MCF 10A (cell line): ENCODE results near the gene MGST3. TPM values are rescaled to one million over a fixed set of nuclear protein-coding genes. Genes with fewer than 3 reads are reported as not detected.
A peak's percentile ranks its signal among the peaks of the same experiment; 100 is the strongest.
"Not testable (repeated sequence)": the region's sequence is repeated elsewhere in the genome, so short reads cannot be mapped to it uniquely, and the experiment has no call there.

Experiments used
- Bru-seq: library from RNA; stranded (reverse); fragments of 400-500 nt; gene quantifications from one replicate; lab custom pipeline; 2021; lab: Mats Ljungman, UMichigan
- BruChase-seq, 2 experiments: library from RNA; stranded (reverse); fragments of 400-500 nt; gene quantifications; one replicate each; lab custom pipeline; 2021; lab: Mats Ljungman, UMichigan
- BruUV-seq: library from RNA; stranded (reverse); fragments of 400-500 nt; replicated peaks from 2 replicates; lab custom pipeline; 2021; lab: Mats Ljungman, UMichigan
- CTCF ChIA-PET: fragments of 300-600 bp; sonication (Branson Sonifier 250); formaldehyde crosslinking; extraction: SDS; loops from one replicate; lab custom pipeline; 2021; ENCODE audit warnings: antibody characterized with exemption, inconsistent platforms; lab: Yijun Ruan, JAX
- POLR2A ChIA-PET: fragments of 300-600, 350-650 bp; sonication (Branson Sonifier 250); formaldehyde crosslinking; extraction: SDS; loops from one replicate; lab custom pipeline; 2020; ENCODE audit warnings: antibody characterized with exemption, inconsistent platforms; lab: Yijun Ruan, JAX
- DNase-seq: peaks from one replicate; pipeline ENCODE4 v3.0.0-alpha.2; 2018; ENCODE audit not compliant: unreplicated experiment
- H3K27ac Mint-ChIP-seq: one replicate; pipeline ENCODE4 v1.8.0; 2022; ENCODE audit warnings: mild to moderate bottlenecking, low read depth, mixed read lengths; ENCODE audit not compliant: unreplicated experiment
- H3K27me3 Mint-ChIP-seq: one replicate; pipeline ENCODE4 v1.8.0; 2022; ENCODE audit warnings: mixed read lengths; ENCODE audit not compliant: insufficient read depth, unreplicated experiment
- H3K36me3 Mint-ChIP-seq: one replicate; pipeline ENCODE4 v1.8.0; 2022; ENCODE audit warnings: mild to moderate bottlenecking, moderate library complexity, mixed read lengths; ENCODE audit not compliant: insufficient read depth, unreplicated experiment
- H3K4me1 Mint-ChIP-seq: one replicate; pipeline ENCODE4 v1.8.0; 2022; ENCODE audit warnings: mixed read lengths; ENCODE audit not compliant: insufficient read depth, unreplicated experiment
- H3K4me3 Mint-ChIP-seq: one replicate; pipeline ENCODE4 v1.8.0; 2022; ENCODE audit warnings: mild to moderate bottlenecking, moderate library complexity, mixed read lengths; ENCODE audit not compliant: unreplicated experiment
- H3K9me3 Mint-ChIP-seq: one replicate; pipeline ENCODE4 v1.8.0; 2022; ENCODE audit warnings: mixed read lengths; ENCODE audit not compliant: unreplicated experiment
- intact Hi-C: fragments of 100-400 bp; cut with micrococcal nuclease; formaldehyde crosslinking; loops from 2 replicates; pipeline ENCODE4 v1.14.1; 2022
- long read RNA-seq: library from polyadenylated mRNA; stranded (forward); transcript quantifications from one replicate; pipeline ENCODE4 v2.0.0, GENCODE V29; 2022
- total RNA-seq: library from RNA; stranded (reverse); gene quantifications from 2 replicates; pipeline ENCODE4 v1.2.3, GENCODE V29; 2022
- TF ChIP-seq, protein P1 (sequence below): fragments of 200-600 bp; IDR thresholded peaks from one replicate; pipeline ENCODE4 v1.8.0; 2022; ENCODE audit warnings: antibody characterized with exemption, mild to moderate bottlenecking; ENCODE audit not compliant: unreplicated experiment

The MGST3 gene
- total RNA-seq (75.5 and 97.1 TPM in 2 replicates), Bru-seq, nascent RNA (percentile 78 among the genes with signal in this experiment), BruChase-seq, experiment 1, labeled RNA remaining after a 6-hour chase (percentile 75 among the genes with signal in this experiment), BruChase-seq, experiment 2, labeled RNA remaining after a 2-hour chase (percentile 86 among the genes with signal in this experiment)
- long read RNA-seq, transcript MGST3-205 (6 exons, 1,015 nt), result major isoform, 105 of 125 reads
- long read RNA-seq, partial matches to known transcripts, result 5 of 125 reads
- long read RNA-seq, other reads (novel, unspliced or antisense), result 12 of 125 reads

DNA sequence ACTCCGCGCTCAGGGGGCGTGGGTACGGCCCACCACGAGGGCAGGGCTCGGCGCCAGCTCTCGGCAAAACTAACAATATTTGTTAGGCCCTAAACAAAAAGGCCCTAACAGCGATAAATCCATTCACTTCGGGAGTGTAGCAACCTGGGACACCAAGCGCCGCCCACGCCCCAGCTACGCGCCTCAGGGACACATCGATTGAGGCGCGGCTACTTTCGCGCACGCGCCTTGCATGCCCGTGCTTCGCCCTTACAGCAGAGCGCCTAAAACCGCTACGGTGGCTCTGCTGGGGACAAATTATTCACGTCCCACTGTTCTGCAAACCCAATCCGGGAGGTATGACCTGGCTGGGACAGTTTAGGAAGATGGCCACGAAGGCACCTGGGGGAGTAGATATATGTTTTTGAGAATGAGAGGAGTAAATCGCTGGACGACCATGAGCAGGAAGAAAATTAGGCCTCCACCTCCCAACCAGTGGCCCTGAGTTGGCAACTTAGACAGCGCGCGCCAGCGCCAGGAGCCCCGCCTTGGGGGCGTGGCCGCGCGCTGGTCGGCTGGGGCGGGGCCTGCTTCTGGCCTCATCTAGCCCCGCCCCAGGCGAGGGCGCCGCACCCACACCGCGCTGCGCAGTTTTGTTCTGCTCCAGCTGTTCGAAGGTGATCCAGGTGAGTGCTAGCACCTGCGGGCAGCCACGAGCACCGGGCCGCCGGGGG is at the start of gene MGST3:
TSS of gene MGST3 (plus strand) at position 606 of the 713 bp plus-strand sequence. CDS start 18,614 bp downstream, outside the sequence.
- POLR2A ChIA-PET, result interaction anchor here (0.6 to 5.5 kb wide), 29 partner anchors 8 to 1591 kb away, joined by 3 to 128 read pairs (median 5); partner anchors contain the start of genes ALDH9A1, TADA1 and TMCO1
- Mint-ChIP-seq H3K27me3 (no peaks in the 10 kb centered on the region), H3K36me3 (peaks cover 4% of the 10 kb centered on the region), H3K4me1 (peaks cover 22% of the 10 kb centered on the region), H3K27ac (no peak within 1 kb of the TSS), H3K4me3 (no peak within 1 kb of the TSS), H3K9me3 (no peaks in the 10 kb centered on the region)
- TF ChIP-seq, protein P1, sequence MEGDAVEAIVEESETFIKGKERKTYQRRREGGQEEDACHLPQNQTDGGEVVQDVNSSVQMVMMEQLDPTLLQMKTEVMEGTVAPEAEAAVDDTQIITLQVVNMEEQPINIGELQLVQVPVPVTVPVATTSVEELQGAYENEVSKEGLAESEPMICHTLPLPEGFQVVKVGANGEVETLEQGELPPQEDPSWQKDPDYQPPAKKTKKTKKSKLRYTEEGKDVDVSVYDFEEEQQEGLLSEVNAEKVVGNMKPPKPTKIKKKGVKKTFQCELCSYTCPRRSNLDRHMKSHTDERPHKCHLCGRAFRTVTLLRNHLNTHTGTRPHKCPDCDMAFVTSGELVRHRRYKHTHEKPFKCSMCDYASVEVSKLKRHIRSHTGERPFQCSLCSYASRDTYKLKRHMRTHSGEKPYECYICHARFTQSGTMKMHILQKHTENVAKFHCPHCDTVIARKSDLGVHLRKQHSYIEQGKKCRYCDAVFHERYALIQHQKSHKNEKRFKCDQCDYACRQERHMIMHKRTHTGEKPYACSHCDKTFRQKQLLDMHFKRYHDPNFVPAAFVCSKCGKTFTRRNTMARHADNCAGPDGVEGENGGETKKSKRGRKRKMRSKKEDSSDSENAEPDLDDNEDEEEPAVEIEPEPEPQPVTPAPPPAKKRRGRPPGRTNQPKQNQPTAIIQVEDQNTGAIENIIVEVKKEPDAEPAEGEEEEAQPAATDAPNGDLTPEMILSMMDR, result no peak
- CTCF ChIA-PET, result interaction anchor here (0.6 to 3.6 kb wide), 7 partner anchors 14 to 1985 kb away, joined by 3 to 14 read pairs (median 3); no protein-coding TSS in a partner anchor
- intact Hi-C loops, result loop anchor here (1.0 to 5.0 kb wide), 6 partner anchors 29 to 267 kb away; partner anchors contain the start of gene TMCO1
- no TSS peak for BruUV-seq
- DNase-seq, result peak; percentile 99

- DNase-seq, result no peak
- Mint-ChIP-seq H3K27ac (no peak overlapping the region), H3K4me1 (peaks cover 6% of the 10 kb centered on the region), H3K27me3 (peaks cover 19% of the 10 kb centered on the region), H3K4me3 (no peak overlapping the region), H3K36me3 (no peaks in the 10 kb centered on the region), H3K9me3 (no peaks in the 10 kb centered on the region)
- CTCF ChIA-PET, result interaction anchor here (0.9 to 1.5 kb wide), 3 partner anchors 10 to 214 kb away, joined by 3 to 5 read pairs (median 4); no protein-coding TSS in a partner anchor
- POLR2A ChIA-PET, result no interaction called here
- TF ChIP-seq, protein P1, result no peak
- intact Hi-C loops, result no loop called here
- BruUV-seq, result no TSS peak
These were observed 49.1 kb upstream of the MGST3 start for GRCh38 chr1:165581926-165582325.

DNA sequence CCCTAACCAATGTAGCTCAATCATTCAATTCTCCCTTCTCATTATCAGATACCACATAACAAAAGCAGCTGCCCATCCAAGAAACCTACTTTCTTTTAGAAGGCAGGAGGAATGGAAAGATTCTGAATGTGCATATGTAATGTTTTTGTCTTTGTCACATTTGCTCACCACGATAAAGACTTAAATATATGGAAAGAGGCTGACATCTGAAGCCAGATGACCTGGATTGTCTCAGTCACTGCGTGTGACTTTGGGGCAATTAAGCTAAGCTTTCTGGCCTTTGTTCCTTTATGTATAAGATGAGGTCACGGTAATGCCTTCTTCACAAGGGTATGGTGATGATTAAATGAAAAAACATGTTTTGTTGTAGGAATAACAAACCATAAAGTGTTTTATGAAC is 44.6 kb upstream of the MGST3 start:
- no peak for DNase-seq
- BruUV-seq, result no TSS peak
- no peak overlapping the region for H3K4me3 Mint-ChIP-seq
- H3K27me3 Mint-ChIP-seq, result peaks cover 59% of the 10 kb centered on the region
- H3K36me3 Mint-ChIP-seq, result no peaks in the 10 kb centered on the region
- ChIA-PET POLR2A (interaction anchor here (0.7 kb wide), 1 partner anchor 446 kb away, joined by 3 read pairs; no protein-coding TSS in a partner anchor), CTCF (interaction anchor here (0.5 to 21.2 kb wide), 10 partner anchors 11 to 846 kb away, joined by 3 to 557 read pairs (median 11); no protein-coding TSS in a partner anchor)
- peaks cover under 1% of the 10 kb centered on the region for H3K4me1 Mint-ChIP-seq
- TF ChIP-seq, protein P1, result no peak
- intact Hi-C loops, result no loop called here
- H3K9me3 Mint-ChIP-seq, result no peaks in the 10 kb centered on the region
- no peak overlapping the region for H3K27ac Mint-ChIP-seq

DNA sequence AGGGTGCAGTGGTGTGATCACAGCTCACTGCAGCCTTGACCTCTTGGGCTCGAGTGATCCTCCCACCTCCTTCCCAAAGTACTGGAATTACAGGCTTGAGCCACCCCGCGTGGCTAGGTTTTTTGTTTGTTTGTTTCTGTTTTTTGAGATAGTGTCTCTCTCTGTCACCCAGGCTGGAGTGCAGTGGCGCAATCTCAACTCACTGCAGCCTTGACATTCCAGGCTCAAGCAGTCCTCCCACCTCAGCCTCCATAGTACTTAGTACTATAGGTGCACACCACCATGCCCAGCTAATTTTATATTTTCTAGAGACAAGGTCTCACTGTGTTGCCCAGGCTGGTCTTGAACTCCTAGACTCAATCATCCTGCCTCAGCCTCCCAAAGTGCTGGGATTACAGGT is 39.6 kb upstream of the MGST3 start:
- CTCF ChIA-PET, result interaction anchor here (0.6 to 21.2 kb wide), 36 partner anchors 8 to 478 kb away, joined by 3 to 557 read pairs (median 5); no protein-coding TSS in a partner anchor
- H3K27ac Mint-ChIP-seq, DNase-seq, H3K4me3 Mint-ChIP-seq, H3K4me1 Mint-ChIP-seq, H3K9me3 Mint-ChIP-seq, POLR2A ChIA-PET, intact Hi-C loops, H3K36me3 Mint-ChIP-seq, BruUV-seq: not testable (repeated sequence)
- peaks cover 82% of the 10 kb centered on the region for H3K27me3 Mint-ChIP-seq
